GM18498 (cell line): ENCODE measurements around the gene SLAMF9.

Experiments
- ATAC-seq: cut with Tn5 transposase; IDR thresholded peaks from one replicate; pipeline ENCODE4 v1.9.1; 2021; ENCODE audit warnings: mild to moderate bottlenecking, moderate library complexity; ENCODE audit not compliant: unreplicated experiment

The SLAMF9 gene

DNA sequence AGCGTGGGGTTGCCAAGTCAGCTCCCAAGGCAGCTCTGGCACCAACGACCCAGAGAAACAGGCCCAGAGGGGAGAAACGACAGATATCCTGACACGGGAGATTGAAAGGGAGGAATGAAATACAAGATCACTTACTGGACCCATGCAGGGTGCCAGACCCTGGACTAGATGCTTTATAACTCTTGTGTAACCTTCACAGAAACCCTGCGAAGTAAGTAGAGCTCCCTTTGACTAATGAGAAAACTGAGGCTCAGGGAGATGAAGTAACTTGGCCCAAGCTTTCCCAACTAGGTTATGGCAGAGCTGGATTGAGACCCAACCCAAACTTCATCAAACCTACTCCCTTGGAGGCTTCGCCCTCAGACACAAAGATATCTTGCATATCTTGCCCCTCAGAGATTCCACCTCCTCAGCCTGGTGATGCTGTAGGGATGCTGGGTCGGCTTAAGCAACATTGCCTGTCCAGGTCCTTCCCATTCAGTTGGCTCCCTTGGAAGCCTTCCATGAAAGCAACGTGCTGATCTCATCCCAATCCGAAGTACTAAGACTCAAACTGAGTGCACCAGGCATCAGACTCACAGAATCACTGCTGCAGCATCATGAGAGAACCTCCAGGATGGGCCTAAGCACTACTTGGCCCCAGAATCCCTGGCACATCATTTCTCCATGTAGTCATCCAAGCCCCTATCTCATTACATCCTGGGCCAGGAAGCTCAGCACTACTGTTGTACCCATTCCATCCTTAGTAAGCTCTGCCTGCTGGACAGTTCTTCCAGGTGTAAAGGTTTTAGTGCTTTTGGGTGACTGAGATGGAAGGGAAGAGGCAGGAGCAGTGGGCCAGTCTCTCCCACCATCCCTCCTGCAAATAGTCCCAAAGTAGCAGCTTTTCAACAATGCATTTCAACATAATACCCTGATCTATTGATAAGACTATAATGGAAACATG is 7.5 kb downstream of the SLAMF9 start:
- no peak for ATAC-seq

DNA sequence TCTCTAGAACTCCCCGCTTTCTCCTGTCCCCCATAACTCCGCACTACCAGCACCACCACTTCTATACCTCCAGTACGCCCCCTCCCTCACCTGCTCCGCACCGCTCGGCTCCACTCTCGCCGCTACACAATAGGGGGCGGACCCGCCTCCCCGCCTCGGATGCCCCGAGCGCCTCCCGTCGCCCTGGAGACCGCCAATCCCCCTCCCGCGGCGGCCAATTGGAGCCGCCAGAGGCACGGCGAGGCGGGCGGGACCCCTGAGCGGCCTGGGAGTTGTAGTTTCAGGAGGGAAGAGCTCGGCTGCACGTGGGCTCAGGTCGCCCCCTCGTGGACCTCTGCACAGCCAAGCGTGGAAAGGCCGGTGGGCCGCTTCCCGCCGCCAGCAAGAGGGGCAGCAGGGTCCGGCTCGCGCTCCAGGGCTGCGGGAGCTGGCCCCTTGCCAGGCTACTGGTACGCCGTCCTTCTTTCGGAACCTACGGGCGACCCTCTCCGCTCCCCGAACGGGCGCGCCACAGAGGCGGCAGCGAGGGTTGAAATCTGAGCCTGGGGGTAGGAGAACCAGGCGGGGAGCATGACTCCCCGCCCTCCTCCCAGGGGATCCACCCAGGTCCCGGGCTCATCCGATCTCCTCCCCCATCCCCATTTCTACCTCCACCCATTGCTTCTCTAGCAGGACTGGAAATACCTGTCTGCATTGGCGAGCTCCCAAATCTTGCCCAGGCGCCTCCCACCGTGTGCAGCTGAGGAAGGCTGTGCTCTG is 8.4 kb downstream of the SLAMF9 start, which contains the start of gene IGSF9:
Gene IGSF9, minus strand, starts transcription at position 131 of the 759 bp plus-strand sequence. CDS start 2,159 bp downstream, outside the sequence.
- no peak for ATAC-seq

DNA sequence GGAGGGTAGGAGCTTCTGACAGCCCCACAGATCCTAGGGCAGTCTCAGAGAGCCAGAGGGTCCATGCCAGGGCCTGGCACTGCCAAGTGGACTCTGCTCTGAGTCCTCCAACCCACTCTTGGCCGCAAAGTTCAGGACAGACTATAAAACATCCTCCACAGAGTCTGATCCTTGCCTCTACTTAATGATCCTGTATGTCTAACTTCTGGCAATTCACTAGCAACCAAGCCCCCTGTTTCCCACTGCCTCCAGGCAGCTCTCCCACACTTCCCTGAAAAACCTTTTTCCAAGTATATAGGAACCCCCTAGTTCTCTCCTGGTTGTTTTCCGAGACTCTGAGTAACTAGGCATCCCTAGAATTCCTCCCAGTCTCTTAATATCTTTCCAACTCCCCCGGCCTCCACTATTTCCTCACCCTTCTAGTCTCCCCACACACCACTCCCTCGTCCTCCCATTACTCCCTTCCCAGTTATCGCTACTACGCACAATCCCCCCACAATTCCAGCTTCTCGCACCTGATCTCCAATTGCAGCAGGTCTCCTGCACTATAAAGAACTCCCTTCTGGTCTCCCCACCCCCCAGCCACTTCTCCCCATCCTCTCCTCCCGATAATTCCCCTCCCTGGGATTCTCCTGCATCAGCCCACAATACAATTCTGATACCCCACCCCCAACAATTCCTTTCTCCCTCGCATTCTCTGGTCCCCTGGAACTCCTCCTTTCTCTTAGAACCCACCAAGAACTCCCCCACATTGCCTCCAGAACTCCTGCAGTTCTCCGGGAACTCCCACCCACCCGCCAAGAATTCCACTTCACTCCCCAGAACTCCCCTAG is 9.2 kb downstream of the SLAMF9 start:
- no peak for ATAC-seq

DNA sequence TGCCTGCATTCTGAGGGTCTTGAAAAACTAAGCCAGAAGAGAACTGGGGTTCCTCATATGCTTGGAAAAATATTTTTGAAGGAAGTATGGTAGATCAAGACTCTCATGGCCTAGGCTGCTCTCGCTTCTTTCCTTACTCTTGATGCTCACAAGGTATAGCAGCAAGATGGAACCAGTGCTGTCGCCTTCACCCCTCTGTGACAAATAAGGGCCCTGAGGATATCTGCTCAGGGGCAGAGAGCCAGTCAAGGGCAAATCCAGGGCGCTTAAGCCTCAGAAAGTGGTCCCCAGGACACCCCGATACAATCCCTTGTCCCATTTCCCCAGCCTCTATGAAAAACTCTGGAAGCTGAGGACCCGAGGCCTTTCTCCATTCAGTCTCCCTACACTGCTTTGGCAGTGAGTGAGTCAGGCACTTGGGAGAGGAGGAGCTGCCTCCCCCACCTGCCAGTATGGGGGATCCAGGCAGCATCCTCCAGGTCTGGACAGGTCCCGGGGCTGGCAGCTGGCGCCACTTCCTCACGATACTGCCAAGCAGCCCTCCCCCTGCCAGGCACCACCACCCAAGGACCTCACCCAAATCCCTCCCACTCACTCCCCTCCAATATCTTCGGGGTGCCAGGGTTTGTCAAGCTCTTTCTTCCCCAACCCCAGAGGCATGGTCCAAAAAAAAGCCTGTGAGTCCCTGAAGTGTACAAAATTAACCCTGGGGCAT is 10.0 kb downstream of the SLAMF9 start:
- ATAC-seq = no peak

DNA sequence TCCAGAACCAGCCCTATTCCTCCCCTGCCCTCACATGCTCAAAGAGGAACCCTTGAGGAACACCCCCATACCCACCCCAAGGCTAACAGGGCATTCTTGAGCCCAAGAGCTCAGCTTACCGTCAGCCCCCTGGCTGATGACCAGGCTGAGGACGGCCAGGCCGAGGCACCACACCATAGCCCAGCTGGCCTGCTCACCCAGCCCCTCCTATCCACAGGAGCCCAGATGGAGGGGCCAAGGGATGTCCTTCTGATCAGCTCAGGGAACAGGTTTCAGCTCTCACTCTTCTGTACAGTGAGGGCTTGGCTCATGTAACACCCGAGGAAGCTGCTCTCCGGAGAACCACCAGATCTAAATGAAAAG is 10.8 kb downstream of the SLAMF9 start:
- ATAC-seq = no peak

DNA sequence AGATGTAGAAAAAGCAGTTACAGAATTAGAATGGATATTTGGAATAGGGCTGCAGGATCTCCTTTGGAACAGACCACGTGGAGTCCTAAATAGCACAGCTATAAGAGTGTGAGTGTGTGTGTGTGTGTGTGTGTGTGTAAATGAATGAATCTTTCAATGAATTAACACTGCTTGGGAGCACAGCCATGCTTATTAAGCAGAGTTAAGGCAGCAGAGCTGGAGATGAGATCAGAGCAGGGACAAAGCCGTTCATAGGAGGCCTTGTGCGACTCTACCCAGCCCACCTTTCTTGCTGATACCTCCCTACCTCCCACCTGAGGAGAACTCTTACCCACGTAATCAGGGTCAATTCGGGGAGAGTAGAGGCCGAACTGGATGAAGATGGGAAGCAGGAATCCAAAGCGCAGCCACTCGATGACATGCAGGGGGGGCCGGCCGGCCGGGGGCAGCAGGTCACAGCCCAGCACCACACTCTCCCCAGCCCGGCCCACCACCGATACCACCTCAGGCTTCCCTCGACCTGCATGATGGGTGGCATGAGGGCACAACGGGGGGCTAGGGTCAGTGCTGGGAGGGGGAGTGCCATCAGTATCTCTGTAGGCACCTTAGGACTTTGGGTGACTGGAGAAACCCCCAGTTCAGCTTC is 11.3 kb downstream of the SLAMF9 start:
- no peak for ATAC-seq

DNA sequence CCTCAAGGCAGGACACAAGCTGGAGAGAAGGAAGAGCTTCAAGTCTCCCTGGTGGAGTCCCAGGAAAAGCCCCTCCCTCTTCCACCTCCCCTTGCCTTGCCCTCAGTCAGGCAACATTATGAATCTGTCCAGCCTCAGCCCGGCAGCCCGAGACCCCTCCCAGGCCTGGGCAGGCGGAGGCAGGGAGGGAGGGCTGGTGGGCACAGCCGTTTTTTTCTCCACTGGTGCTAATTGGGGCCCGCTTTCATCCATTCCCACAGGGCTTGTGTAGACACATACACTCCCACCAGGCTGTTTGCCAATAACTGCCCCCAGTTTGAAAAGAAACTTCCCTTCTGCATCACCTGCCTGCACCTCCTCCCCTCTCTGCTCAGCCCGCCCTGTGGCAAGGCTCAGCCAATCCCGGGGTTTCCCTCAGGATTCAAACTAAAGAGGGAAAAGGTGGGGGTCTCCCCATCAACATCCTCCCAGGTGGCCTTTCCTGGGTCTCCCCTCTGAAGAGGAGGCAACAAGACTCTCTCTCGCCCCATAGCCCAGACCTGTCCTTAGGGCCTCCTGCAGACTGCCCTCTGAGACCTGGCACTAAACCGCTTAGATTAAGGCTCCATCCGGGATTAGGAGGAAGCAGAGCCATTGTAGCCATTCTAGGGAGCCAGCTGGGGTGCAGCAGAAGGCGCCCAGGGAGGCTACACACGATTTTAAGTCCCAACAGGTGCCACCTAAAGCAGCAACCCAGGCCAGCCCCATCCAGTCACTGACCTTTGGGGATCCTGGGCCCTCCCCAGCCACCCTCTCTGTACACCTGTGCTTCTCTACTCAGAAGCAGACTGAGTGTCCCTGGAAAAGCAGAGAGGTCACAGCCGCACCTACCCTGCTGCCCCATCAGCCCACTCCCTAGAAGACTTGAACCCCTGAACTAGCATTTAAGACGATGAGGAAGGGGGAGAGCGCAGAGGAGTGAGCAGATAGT is 12.2 kb downstream of the SLAMF9 start:
- no peak for ATAC-seq

DNA sequence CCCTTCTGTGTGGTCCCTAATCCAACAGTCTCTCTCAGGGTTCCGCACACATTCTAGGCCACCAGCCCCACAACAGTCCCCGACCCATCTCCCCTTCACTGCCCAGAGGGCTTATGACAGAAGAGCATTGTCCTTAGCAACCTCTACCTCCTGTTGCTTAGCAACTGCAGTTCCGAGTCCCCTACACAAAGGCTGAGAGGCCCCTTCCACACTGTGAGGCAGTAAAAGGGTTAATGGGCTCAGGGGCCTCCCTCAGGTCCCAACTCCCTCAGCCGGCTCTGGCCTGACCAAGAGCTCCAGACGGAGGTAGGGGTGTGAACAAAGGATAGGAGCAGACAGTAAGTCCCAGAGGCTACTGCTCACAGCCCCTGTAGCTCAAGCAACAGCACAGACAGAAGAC is 12.9 kb downstream of the SLAMF9 start:
- ATAC-seq = no peak

DNA sequence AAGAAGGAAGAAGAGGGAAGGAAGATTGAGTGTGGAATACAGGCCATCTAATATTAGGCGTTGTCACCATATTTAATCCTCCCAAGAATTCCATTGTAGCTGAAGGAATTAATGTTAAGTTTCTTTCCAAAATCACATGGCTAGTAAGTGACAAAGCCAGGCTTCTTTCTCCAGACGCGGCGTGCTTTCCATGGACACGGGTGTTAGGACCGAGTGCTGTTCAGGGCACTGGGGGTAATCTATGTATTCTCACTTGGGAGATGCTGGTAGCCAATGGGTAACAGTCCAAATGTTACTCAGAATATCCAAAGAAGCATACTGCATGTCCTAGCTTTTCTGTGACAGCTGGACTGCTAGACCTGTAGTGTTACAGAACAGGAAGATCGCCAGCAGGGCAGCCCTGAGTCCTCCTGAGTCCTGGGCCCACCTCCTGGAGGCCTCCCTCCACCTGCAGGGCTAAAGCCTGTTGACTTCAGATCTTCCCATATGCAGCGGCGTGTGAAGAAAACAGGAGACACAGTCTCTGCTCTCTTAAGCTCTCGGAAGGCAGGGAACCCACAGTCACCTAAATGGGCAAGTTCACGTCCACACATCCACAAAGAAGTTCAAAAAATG is 13.9 kb downstream of the SLAMF9 start:
- ATAC-seq = no peak

DNA sequence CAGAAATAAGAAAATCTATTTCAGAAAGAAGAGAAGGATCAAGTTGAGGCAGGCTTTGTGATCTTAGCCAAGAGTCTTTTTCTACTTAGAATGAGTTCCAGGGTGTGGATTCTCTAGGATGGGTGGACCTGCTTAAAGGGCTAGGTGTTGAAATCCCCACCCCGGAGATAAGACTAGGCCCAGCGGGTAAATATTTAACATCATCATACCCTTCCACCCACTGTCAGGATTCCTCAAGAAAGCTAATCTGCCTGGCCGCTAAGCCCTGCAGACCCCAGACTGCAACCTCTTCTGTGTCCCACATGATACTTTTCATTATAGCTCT is 14.4 kb downstream of the SLAMF9 start:
- no peak for ATAC-seq

DNA sequence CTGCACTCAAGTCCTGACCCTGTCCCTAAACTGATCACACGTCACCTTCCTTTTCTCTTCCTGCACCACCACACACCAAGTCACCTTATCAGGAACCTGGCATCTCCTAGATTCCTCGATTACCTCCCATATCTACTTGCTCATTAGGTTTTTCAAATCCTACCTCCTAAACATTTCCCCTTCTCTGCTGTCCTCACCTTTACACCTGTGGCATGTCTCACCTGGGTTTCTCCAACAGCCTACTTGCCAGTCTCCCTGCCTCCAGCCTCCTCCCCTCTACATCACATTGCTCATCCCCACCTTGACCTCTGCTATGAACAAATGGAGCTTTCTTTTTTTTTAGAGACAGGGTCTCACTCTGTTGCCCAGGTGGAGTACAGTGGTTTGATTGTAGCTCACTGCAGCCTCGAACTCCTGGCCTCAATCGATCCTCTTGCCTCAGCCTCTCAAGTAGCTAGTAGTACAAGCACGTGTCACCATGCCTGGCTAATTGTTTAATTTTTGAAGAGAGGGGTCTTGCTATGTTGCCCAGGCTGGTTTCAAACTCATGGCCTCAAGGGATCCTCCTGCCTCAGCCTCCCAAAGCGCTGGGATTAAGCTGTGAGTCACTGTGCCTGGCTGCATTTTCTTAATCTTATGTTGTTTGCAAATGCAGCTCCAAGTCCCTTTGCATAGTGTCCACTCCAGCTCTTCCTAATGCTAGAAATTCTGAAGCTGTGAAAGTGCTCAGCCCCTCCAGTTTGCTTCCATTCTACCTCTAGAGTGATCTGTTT is 14.9 kb downstream of the SLAMF9 start:
- no peak for ATAC-seq

DNA sequence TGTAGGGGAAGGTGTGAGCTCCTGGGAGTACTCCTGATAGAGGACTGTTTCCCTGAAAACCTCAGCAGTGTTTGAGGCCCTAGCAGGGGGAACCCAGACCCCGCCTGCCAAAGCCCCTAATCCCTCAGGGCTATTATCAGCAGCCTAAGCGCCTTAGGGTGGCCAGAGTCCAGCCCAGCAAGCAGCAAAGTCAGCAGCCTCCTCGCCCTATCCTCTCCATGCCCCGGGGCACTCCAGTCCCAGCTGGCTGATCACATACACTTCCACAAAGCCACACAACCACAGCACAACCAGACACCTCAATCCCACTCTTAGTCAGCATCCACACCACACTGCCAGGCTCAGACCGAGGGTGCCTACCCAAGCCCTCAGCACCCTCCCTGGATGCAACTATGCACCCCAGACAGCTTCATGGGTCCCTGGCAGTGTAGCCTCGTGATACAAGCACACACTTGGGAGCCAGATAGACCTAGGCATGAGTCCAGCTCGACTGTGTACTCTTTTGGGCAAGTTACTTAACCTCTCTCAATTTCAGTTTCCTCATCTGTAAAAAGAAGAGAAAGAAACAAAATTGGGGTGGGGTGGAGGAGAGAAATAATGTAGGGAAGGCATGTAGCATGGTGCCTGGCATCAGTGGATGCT is 15.7 kb downstream of the SLAMF9 start:
- ATAC-seq = no peak

DNA sequence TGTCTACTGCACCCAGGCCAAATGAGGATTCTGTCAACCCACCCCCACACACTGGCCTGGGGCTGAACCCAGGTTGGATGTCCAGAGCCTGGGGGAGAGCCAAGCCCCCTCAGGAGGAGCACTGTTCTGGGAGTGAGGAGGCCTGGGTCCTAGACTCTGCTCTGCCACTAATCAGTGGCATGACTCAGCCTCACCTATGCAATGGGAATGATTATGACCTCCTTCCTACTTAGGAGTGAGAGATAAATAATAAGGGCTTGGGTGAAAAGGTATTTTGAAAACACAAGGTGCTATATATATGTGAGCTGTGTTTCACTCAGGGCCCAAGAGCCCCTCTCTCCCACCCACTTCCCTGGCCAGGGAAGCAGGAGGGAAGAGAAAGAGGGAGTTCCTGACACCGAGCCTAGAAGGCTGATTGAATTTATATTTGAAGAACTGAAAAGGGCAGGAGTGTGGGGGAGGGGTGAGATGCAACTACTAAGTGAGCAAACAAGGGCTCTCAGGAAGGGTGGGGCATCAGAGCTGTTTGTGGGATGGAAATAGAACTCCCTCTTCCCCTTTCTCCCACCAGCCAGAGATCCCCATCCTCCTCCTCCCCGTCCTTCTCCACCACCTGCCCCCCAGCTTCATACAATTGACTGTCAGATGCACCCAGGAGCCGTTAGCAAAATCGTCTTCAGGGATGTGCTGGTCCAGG is 16.8 kb downstream of the SLAMF9 start:
- no peak for ATAC-seq

DNA sequence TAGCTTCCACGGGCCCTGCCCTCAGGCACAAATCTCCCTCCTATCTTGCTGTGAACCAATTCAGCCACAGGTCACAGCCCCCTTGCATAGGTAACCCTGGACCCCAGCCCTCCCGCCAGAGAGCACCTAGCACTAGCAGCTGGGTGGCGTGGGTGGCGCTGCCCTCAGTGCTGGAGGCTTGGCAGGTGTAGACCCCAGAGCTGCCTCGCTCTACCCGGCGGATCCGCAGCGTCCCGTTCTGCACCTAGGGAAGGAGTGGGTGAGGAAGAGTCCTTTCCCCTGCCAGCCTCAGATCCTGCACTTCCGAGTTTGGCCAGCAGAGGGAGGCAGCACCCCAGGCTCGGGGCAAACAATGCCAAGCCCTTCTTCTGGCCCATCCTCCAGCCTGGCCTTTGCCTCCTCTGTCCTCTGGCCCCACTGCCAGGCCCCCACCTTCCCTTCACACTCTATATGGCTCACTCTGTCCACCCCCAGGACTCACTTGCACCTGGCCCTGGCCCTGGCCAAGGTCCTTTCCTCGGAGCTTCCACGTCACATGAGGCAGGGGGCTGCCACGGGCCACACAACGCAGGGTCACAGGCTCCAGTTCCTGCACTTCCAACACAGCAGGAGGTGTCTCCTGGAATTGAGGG is 17.6 kb downstream of the SLAMF9 start:
- ATAC-seq = no peak

DNA sequence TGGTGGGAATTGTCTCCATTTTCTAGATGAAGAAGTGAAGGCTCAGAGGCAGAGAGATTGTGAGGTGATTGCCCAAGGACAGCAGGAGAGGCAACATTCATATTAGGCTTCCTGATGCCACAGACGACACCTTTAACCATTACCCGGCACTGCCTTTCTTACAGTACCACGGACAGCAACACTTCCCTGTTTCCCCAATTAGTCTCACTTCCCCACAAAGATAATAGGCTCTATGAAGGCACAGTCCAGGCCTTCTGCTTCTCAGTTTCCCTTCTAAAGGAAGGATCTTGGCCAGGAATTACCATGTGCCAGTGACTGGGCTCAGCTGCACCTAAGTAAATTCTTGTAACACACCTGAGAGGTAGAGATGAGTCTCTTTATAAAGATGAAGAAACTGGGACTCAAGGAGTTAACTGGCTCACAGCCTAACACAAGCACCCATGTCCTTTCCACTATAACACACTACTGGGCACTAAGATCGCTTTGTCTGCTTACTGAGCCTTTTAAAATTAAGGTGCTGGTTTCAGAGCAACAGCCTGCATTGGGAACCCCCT is 18.2 kb downstream of the SLAMF9 start:
- ATAC-seq = no peak

DNA sequence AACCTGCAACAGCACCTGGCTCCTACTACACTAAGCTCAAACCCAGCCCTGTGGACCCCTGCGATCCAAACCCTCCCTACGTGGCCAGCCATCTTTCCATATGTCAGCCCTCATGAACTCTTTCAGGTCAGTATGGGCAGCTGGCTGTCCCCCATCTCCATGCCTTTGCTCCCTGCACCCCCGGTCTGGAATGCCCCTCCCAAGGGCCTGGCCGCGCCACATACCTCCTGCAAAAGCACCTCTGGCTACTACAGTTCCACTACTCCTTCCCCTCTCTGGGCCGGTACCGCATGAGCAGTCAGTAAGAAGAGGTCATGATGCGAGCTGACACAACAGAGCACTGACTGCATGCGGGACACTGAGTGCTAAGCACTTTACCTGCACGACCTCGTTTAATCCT is 18.7 kb downstream of the SLAMF9 start:
- no peak for ATAC-seq
